ENCODE results near the gene RNU4-1. TPM values are rescaled to one million over a fixed set of nuclear protein-coding genes. Genes with fewer than 3 reads are reported as not detected.
"Not testable (repeated sequence)": the region's sequence is repeated elsewhere in the genome, so short reads cannot be mapped to it uniquely, and the experiment has no call there.

The RNU4-1 gene
- total RNA-seq, 1 donor from 2014 or later, result 3,252 TPM

GRCh38 chr12:120335447-120335846 is 42.4 kb upstream of the RNU4-1 start:
- not testable (repeated sequence) for H3K9me3 Mint-ChIP-seq (ENCODE audit: unreplicated experiment); DNase-seq (ENCODE audit: extremely low spot score, unreplicated experiment); H3K36me3 Mint-ChIP-seq (ENCODE audit: unreplicated experiment); H3K27ac Mint-ChIP-seq (ENCODE audit: unreplicated experiment); H3K4me1 Mint-ChIP-seq (ENCODE audit: unreplicated experiment); H3K4me3 Mint-ChIP-seq (ENCODE audit: unreplicated experiment)
- H3K27me3 Mint-ChIP-seq (ENCODE audit: unreplicated experiment), result peaks cover 25% of the 10 kb centered on the region
- TF ChIP-seq CTCF (IDR thresholded peaks at IDR 0.05), result peak; percentile 75

GRCh38 chr12:120332523-120332922 is 39.5 kb upstream of the RNU4-1 start:
- Mint-ChIP-seq H3K27me3 (ENCODE audit: unreplicated experiment) (peaks cover 14% of the 10 kb centered on the region), H3K4me3 (ENCODE audit: unreplicated experiment) (no peak overlapping the region), H3K27ac (ENCODE audit: unreplicated experiment) (no peak overlapping the region), H3K9me3 (ENCODE audit: unreplicated experiment) (no peaks in the 10 kb centered on the region), H3K4me1 (ENCODE audit: unreplicated experiment) (no peaks in the 10 kb centered on the region), H3K36me3 (ENCODE audit: unreplicated experiment) (no peaks in the 10 kb centered on the region)
- no peak for TF ChIP-seq CTCF (IDR thresholded peaks at IDR 0.05)
- DNase-seq (ENCODE audit: extremely low spot score, unreplicated experiment), result no peak

GRCh38 chr12:120332041-120332440 is 39.0 kb upstream of the RNU4-1 start:
- no peak for TF ChIP-seq CTCF (IDR thresholded peaks at IDR 0.05)
- Mint-ChIP-seq H3K9me3 (ENCODE audit: unreplicated experiment) (no peaks in the 10 kb centered on the region), H3K27ac (ENCODE audit: unreplicated experiment) (no peak overlapping the region), H3K36me3 (ENCODE audit: unreplicated experiment) (no peaks in the 10 kb centered on the region), H3K27me3 (ENCODE audit: unreplicated experiment) (peaks cover 11% of the 10 kb centered on the region), H3K4me3 (ENCODE audit: unreplicated experiment) (no peak overlapping the region), H3K4me1 (ENCODE audit: unreplicated experiment) (no peaks in the 10 kb centered on the region)
- DNase-seq (ENCODE audit: extremely low spot score, unreplicated experiment), result no peak

GRCh38 chr12:120331390-120331789 is 38.4 kb upstream of the RNU4-1 start:
- Mint-ChIP-seq H3K27me3 (ENCODE audit: unreplicated experiment) (peaks cover 11% of the 10 kb centered on the region), H3K36me3 (ENCODE audit: unreplicated experiment) (no peaks in the 10 kb centered on the region), H3K27ac (ENCODE audit: unreplicated experiment) (no peak overlapping the region), H3K9me3 (ENCODE audit: unreplicated experiment) (no peaks in the 10 kb centered on the region), H3K4me1 (ENCODE audit: unreplicated experiment) (no peaks in the 10 kb centered on the region), H3K4me3 (ENCODE audit: unreplicated experiment) (no peak overlapping the region)
- TF ChIP-seq CTCF (IDR thresholded peaks at IDR 0.05), result no peak
- DNase-seq (ENCODE audit: extremely low spot score, unreplicated experiment), result no peak

GRCh38 chr12:120328228-120328627 is 35.2 kb upstream of the RNU4-1 start:
- H3K27ac Mint-ChIP-seq (ENCODE audit: unreplicated experiment), result no peak overlapping the region
- no peak overlapping the region for H3K4me3 Mint-ChIP-seq (ENCODE audit: unreplicated experiment)
- H3K27me3 Mint-ChIP-seq (ENCODE audit: unreplicated experiment), result peaks cover 13% of the 10 kb centered on the region

More at GRCh38 chr12:120328228-120328627, 35.2 kb upstream of the RNU4-1 start:
- Mint-ChIP-seq H3K36me3 (ENCODE audit: unreplicated experiment) (no peaks in the 10 kb centered on the region), H3K9me3 (ENCODE audit: unreplicated experiment) (no peaks in the 10 kb centered on the region), H3K4me1 (ENCODE audit: unreplicated experiment) (peaks cover 9% of the 10 kb centered on the region)
- no peak for DNase-seq (ENCODE audit: extremely low spot score, unreplicated experiment)
- no peak for TF ChIP-seq CTCF (IDR thresholded peaks at IDR 0.05)

All from osteocyte (in vitro differentiated cells).